NCI-H128 (cell line): ENCODE results near the gene DNAJB11.
A peak's percentile ranks its signal among the peaks of the same experiment; 100 is the strongest.
"Not testable (repeated sequence)": the region's sequence is repeated elsewhere in the genome, so short reads cannot be mapped to it uniquely, and the experiment has no call there.

Experiments
- DNase-seq: peaks from one replicate; lab custom pipeline; 2025; ENCODE audit not compliant: unreplicated experiment; lab: John Stamatoyannopoulos, UW

Gene DNAJB11

GRCh38 chr3:186570096-186570940 is at the start of gene DNAJB11:
Gene DNAJB11 (plus strand): TSS chr3:186570720. CDS start chr3:186570898, 178 bp downstream.
- peak; percentile 99 for DNase-seq

GRCh38 chr3:186520957-186521842 is 49.3 kb upstream of the DNAJB11 start:
- no peak for DNase-seq

- no peak for DNase-seq
Measured at GRCh38 chr3:186523022-186523421, 47.5 kb upstream of the DNAJB11 start.

- DNase-seq, result no peak
Measured at GRCh38 chr3:186523434-186523833, 47.1 kb upstream of the DNAJB11 start.

DNA sequence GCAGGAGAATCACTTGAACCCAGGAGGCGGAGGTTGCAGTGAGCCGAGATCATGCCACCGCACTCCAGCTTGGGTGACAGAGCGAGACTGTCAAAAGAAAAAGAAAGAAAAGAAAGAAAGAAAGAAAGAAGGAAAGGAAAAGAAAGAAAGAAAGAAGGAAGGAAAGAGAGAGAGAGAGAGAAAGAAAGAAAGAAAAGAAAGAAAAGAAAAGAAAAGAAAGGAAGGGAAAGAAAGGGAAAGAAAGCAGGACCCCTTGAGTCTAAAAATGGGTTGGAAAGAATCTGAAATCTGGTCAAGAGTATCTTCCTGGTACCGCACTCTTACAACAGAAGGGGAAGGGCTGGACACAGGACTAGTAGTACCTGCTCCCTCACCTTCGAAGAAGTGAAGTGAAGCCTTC is 45.9 kb upstream of the DNAJB11 start:
- DNase-seq, result no peak

DNA sequence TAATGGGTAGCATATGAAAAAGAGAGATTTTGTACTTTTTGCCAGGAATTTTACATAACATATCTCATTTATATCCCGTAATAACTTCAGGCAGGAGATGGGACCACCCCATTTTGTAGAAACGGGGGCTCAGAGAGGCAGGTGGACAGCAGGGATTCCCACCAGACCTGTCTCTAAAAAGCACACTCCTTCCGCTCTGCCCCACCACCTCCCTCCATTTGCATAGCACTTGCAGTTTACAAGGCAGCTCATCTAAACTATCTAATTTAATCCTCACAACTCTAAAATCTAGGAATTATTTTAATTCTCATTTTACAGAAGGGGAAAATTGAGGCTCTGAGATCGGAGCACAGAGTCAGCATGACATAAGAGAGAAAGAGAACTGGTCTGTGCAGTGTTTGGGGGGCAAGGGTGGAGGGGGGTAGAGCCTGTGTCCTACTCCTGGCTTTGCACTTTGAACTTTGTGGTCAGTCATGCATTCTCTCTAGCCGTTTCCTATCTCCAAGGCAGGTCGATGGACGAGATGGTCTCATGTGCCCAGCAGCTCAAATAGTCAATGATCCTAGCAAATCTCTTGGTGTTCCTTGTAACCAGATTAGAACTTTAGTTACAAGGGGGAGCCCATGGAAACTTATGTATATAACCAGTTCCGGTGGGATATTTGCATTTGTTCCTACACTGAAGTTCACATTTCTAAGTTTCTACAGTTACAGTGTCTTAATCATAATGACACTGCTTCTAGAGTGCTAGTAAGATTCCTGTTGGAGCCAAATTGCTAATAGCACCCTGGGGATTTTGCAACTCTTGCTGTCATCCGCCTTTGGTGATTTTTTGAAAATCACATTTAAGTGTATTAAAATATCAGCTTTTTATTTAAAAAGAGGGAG is 44.9 kb upstream of the DNAJB11 start:
- DNase-seq, result no peak

DNA sequence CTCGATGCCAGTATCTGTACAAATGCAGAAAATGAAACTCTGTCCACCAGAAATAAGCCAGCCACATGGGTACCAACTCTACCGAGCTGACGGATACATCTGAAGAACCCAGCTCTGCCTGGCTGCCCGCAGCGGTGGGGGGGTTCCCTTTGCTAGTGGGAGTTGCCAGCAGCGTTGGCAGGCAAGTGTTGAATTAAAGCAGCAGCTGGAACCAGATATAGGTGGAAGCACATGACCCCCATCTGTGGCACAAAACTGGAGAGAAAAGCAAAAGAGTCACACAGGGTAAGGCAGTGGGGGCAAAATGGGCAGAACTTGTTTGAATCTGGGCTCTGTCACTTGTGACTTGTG is 44.3 kb upstream of the DNAJB11 start:
- DNase-seq, result no peak

DNA sequence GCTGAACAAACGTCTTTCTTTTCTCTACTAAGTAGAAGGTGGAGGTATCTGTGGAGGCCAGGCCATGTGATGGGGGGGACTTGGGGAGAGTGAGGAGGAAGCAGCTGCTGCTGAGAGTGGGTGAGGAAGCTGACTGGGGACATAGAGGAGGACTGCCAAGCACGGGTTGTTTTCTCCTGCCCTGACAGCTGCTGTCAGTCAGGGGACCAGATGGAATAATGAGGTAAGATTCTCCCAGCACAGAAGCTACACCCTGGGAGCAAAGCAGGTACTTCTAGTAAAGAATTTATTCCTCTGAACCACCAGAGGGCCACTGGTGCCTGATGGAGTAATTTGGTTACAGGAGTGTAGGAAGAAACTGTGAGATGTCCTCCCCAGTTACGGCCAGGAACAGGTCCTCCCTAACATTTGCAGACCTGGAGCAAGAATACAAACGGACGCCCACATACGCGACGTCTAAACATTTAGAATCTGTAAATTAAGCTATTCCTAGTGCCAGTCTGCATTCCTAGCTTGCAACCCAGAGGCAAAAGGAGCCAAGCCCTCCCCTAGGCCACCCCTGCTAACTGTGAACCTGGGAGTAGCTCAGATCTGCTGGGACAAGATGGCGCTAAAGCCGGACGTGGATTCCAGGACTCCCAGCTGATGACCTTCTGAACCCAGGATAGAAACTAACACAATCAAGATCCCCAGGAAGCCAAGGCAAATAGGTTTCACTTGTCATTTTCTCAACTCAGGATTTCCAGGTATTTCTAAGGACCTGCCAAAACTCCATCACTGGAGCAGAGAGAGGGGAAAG is 41.1 kb upstream of the DNAJB11 start:
- DNase-seq, result no peak

GRCh38 chr3:186530415-186530814 is 40.1 kb upstream of the DNAJB11 start:
- DNase-seq, result no peak

- not testable (repeated sequence) for DNase-seq
Measured at GRCh38 chr3:186531694-186532093, 38.8 kb upstream of the DNAJB11 start.

DNA sequence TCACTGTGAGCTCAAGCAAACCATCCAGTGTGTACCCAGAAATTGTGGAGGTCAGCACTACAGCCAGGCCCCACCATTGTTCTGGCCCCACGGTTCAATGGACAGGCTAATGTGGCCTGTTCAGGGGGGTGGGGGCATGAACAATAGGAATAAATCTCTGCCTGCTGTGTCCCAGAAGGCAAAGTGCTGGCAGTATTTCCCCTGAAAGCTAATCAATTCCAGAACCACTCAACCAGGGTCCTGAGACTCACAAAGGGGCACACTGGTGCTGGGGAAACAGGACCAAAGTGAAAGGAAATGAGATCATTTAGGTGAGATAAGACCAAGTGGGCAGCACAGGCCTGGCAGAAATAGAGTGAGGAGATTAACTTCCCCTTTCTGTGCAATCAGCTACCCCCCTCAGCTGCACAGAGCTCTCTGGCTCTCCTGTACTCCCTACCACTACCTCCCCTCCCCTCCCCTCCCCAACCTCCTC is 37.9 kb upstream of the DNAJB11 start:
- DNase-seq, result no peak

GRCh38 chr3:186534113-186534669 is 36.3 kb upstream of the DNAJB11 start:
- DNase-seq, result no peak

DNA sequence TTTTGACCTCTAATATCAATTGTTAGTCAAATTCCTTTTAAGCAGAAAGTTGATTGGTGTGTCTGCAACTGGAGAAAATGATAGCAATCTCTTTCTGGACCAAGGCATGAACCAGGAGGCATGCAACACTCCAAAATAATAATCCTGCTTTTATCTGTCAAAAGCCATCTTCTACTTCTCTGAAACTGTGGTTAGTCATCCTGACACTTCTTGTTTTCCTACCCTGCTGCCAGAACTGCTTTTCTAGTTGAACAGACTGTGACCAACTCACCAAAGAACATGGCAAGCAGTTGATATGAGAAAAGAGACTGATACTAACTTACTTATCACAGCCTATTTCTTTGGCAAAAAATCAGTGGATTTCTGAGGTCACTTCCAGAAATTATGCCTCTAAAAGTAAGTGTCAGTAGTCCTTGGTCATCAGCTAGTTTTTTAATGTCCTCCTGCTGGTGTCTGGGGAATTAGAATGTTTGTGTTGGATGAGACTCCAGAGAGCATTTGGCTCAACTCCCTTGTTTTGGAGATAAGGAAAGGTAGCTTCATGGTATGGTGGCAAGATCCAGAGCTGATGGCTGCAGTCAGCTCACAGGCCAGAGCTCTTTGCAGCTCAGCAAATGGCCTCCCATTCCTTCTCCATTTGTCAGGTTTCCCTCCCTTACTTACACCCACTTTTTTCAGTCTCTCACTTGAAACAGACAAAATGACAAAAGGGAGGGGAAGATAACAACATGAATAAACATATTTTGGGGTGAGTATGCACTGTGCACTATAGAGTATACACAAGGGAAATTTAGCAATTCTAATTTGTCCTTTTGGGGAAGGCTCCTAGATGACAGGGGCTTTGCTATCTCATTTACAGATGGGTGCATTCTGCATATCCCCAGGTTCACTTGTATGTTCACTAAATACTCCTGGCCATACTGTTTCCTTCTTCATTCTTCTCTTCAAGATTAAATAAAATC is 33.4 kb upstream of the DNAJB11 start:
- no peak for DNase-seq

DNA sequence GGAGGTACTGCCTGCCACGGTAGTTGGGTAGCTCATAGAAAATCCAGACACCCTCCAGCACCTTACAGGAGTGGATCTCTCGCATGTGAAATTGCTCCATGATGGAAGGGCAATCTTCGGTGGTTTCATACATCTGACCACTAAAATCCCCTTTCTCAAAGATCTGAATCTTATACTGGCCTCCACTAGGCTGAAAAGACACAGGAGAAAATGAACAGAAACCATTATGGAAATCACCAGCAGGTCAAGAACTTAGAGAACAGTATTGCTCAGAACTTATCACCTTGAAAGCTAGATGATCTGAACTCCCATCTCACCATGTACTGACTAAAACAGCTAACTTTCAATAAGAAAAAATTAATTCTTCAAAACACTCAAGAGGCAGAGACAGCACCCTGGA is 31.7 kb upstream of the DNAJB11 start:
- DNase-seq, result no peak

DNA sequence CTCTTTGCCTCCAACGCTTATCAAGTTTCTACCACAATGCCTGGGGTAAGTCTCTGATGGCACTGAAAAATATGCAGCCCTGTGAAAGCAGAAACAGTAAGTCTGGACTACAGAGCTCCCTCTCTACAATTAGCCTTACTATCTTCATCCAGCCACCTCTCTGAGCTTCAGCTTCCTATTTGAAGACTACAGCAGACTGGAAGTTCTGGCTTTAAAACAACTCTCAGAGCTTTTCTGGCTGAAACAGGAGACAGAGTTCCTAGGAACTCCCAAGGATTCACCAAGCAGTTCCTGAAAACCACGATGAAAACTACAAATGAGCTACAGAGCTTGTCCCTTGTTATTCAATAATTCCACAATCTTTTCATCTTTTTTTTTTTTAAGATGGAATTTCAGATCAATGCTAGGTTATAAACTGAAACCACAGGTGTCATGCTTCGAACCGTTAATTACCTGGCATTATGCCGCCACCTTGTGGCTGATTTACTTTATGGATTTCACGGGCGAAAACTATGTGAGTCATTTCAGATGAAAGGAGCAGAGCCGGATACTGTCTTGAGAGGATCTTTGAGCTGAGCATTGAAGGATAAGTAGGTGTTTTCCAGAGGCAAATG is 30.2 kb upstream of the DNAJB11 start:
- DNase-seq, result peak; percentile 69

- DNase-seq, result no peak
Measured at GRCh38 chr3:186540835-186541226, 29.7 kb upstream of the DNAJB11 start.

DNA sequence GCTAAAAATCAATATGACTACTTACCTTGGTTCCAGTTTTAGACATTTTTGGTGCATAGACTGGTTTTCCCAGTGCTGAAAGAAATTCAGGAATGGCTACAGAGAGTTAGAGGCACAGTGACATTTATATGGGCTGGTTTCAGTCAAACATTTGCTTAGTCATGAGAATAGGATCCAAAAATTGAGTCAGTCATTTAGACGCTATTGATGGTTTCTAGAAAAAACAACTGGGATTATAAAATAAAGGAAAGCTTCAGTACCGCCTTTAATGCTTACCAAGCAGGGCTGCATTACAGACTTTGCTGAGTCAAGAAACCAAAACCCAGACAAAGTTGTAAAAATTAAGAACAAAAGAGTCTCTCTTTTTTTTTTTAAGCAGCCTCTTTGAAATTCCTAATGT is 26.2 kb upstream of the DNAJB11 start, which contains the start of gene CRYGS:
TSS of gene CRYGS (minus strand) at position 100 of the 400 bp plus-strand sequence. CDS start at position 46, 54 bp downstream.
- DNase-seq, result no peak

DNA sequence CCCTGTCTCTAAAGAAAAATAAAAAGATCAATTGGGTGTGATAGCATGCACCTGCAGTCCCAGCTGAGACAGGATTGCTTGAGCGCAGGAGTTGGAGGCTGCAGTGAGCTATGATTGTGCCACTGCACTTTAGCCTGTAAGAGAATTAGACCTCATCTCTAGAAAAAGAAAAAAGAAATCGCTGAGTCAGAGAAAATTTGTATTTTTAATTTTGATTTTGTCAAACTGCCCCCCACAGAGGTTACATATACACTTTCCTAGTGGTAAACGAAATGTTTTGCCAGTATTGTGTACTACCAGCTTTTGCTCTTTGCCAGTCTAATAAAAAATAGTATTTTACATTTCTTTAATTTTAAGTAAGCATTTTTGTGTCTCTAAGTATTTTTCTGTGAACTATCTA is 21.0 kb upstream of the DNAJB11 start:
- no peak for DNase-seq
